Astrocyte (in vitro differentiated cells and primary cell): ENCODE results near the gene CNIH1. TPM values are rescaled to one million over a fixed set of nuclear protein-coding genes. Genes with fewer than 3 reads are reported as not detected.

ENCODE experiments used
- DNase-seq: peaks from one replicate; pipeline ENCODE4 v3.0.0-alpha.2; 2010; ENCODE audit warnings: low read depth
- FAIRE-seq: peaks from 2 replicates; lab custom pipeline; 2011; peaks lifted over from hg19 to GRCh38; lab: Jason Lieb, UNC
- H2AFZ ChIP-seq: 2 replicates; pipeline ENCODE4 v1.6.0; 2012; ENCODE audit warnings: low read depth, low read length, inconsistent platforms
- H3K27ac ChIP-seq: 2 replicates; pipeline ENCODE4 v1.5.1; 2011; ENCODE audit warnings: low read depth, low read length, inconsistent platforms
- H3K27me3 ChIP-seq: 2 replicates; pipeline ENCODE4 v1.6.0; 2011; ENCODE audit warnings: low read length, inconsistent platforms; ENCODE audit not compliant: insufficient read depth
- H3K36me3 ChIP-seq: 2 replicates; pipeline ENCODE4 v1.5.1; 2011; ENCODE audit warnings: low read length, inconsistent platforms; ENCODE audit not compliant: insufficient read depth
- H3K4me1 ChIP-seq: 2 replicates; pipeline ENCODE4 v1.5.1; 2011; ENCODE audit warnings: low read length, inconsistent platforms; ENCODE audit not compliant: insufficient read depth
- H3K4me2 ChIP-seq: 2 replicates; pipeline ENCODE4 v1.6.0; 2012; ENCODE audit warnings: low read length, inconsistent platforms
- H3K4me3 ChIP-seq: 2 replicates; pipeline ENCODE4 v1.5.1; 2011; ENCODE audit warnings: low read depth, mild to moderate bottlenecking, low read length, inconsistent platforms; ENCODE audit not compliant: insufficient read depth
- H3K79me2 ChIP-seq: 2 replicates; pipeline ENCODE4 v1.6.0; 2012; ENCODE audit warnings: mild to moderate bottlenecking, low read length, inconsistent platforms; ENCODE audit not compliant: insufficient read depth
- H3K9ac ChIP-seq: 2 replicates; pipeline ENCODE4 v1.6.0; 2012; ENCODE audit warnings: mild to moderate bottlenecking, low read length, inconsistent platforms
- H3K9me3 ChIP-seq: 2 replicates; pipeline ENCODE4 v1.5.1; 2012; ENCODE audit warnings: low read depth, mild to moderate bottlenecking, low read length, inconsistent platforms; ENCODE audit not compliant: insufficient read depth
- H4K20me1 ChIP-seq: 2 replicates; pipeline ENCODE4 v1.6.0; 2012; ENCODE audit warnings: low read length, inconsistent platforms; ENCODE audit not compliant: insufficient read depth
- H3K27ac Mint-ChIP-seq: one replicate; pipeline ENCODE4 v1.8.0; 2021; ENCODE audit warnings: mild to moderate bottlenecking, mixed read lengths; ENCODE audit not compliant: unreplicated experiment
- H3K27me3 Mint-ChIP-seq: one replicate; pipeline ENCODE4 v1.8.0; 2021; ENCODE audit warnings: low read depth, mixed read lengths; ENCODE audit not compliant: unreplicated experiment
- H3K36me3 Mint-ChIP-seq: one replicate; pipeline ENCODE4 v1.8.0; 2021; ENCODE audit warnings: low read depth, mixed read lengths; ENCODE audit not compliant: unreplicated experiment
- H3K4me1 Mint-ChIP-seq: one replicate; pipeline ENCODE4 v1.8.0; 2021; ENCODE audit warnings: low read depth, mixed read lengths; ENCODE audit not compliant: unreplicated experiment
- H3K4me3 Mint-ChIP-seq: one replicate; pipeline ENCODE4 v1.8.0; 2021; ENCODE audit warnings: mild to moderate bottlenecking, moderate library complexity, mixed read lengths; ENCODE audit not compliant: unreplicated experiment
- H3K9me3 Mint-ChIP-seq: one replicate; pipeline ENCODE4 v1.8.0; 2021; ENCODE audit warnings: mild to moderate bottlenecking, mixed read lengths; ENCODE audit not compliant: unreplicated experiment
- CTCF ChIP-seq: IDR thresholded peaks from 2 replicates; pipeline ENCODE4 v1.5.1; 2011; ENCODE audit warnings: low read depth, mild to moderate bottlenecking, inconsistent platforms, low read length, moderate library complexity; ENCODE audit not compliant: insufficient read depth
- EZH2 ChIP-seq: IDR thresholded peaks from 2 replicates; pipeline ENCODE4 v1.6.1; 2012; ENCODE audit warnings: mild to moderate bottlenecking, low read length, inconsistent platforms; ENCODE audit not compliant: insufficient read depth
- total RNA-seq: library from RNA; stranded (reverse); gene quantifications from 2 replicates; pipeline ENCODE4 v1.2.1, GENCODE V29; 2021

CNIH1 gene
- total RNA-seq, 1 donor from 2014 or later: 148 TPM

- H3K27me3 ChIP-seq: no peaks in the 10 kb centered on the region
- H2AFZ ChIP-seq: no peak overlapping the region
- FAIRE-seq (no peak), DNase-seq (no peak)
- no peak overlapping the region for H3K4me3 ChIP-seq
- Mint-ChIP-seq H3K4me1 (peaks cover 42% of the 10 kb centered on the region), H3K36me3 (peaks cover 12% of the 10 kb centered on the region), H3K27me3 (no peaks in the 10 kb centered on the region), H3K4me3 (peak overlapping the region; percentile 97), H3K27ac (peak overlapping the region; percentile 27), H3K9me3 (no peaks in the 10 kb centered on the region)
- H3K4me2 ChIP-seq: peak overlapping the region; percentile 49
- H3K27ac ChIP-seq: no peak overlapping the region
- H3K9me3 ChIP-seq: no peaks in the 10 kb centered on the region
- peaks cover 42% of the 10 kb centered on the region for H4K20me1 ChIP-seq
- TF ChIP-seq EZH2 (no peak), CTCF (no peak)
- H3K36me3 ChIP-seq: peaks cover 8% of the 10 kb centered on the region
- H3K4me1 ChIP-seq: peaks cover 18% of the 10 kb centered on the region
- H3K79me2 ChIP-seq: peaks cover 77% of the 10 kb centered on the region
- H3K9ac ChIP-seq: no peak overlapping the region
Measured at GRCh38 chr14:54486685-54487084, 45.5 kb upstream of the CNIH1 start.

DNA sequence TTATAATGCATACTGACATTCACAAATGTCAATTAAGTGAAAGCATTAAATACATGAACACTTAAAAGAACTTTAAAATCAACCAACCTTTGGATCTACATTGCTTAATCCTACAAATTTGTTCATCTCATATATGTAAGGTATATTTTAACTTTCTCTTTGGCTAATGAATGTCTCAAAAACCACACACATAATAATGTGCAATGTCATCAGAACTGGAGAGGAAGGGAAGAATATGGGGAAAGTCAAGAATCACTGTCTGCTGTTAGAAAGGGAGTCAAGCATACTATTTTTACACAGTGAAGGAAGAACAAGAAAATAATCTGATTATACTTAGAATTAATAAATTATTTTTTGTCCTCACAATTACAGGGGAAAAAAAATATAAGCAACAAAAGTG is 42.7 kb upstream of the CNIH1 start:
- Mint-ChIP-seq H3K27ac (peak overlapping the region; percentile 19), H3K4me1 (peaks cover 40% of the 10 kb centered on the region), H3K36me3 (peaks cover 12% of the 10 kb centered on the region), H3K27me3 (no peaks in the 10 kb centered on the region), H3K9me3 (no peaks in the 10 kb centered on the region), H3K4me3 (peak overlapping the region; percentile 28)
- no peak overlapping the region for H3K27ac ChIP-seq
- no peaks in the 10 kb centered on the region for H3K27me3 ChIP-seq
- peak; percentile 5 for FAIRE-seq
- H3K4me3 ChIP-seq: no peak overlapping the region
- no peaks in the 10 kb centered on the region for H3K9me3 ChIP-seq
- H3K4me1 ChIP-seq: peaks cover 19% of the 10 kb centered on the region
- DNase-seq: no peak
- no peak overlapping the region for H3K4me2 ChIP-seq
- H2AFZ ChIP-seq: no peak overlapping the region
- TF ChIP-seq EZH2 (no peak), CTCF (no peak)
- H3K36me3 ChIP-seq: peaks cover 14% of the 10 kb centered on the region
- H4K20me1 ChIP-seq: peaks cover 46% of the 10 kb centered on the region
- peaks cover 80% of the 10 kb centered on the region for H3K79me2 ChIP-seq
- H3K9ac ChIP-seq: no peak overlapping the region

GRCh38 chr14:54483073-54483745 is 42.0 kb upstream of the CNIH1 start:
- Mint-ChIP-seq H3K27ac (peak overlapping the region; percentile 19), H3K9me3 (no peaks in the 10 kb centered on the region), H3K4me1 (peaks cover 41% of the 10 kb centered on the region), H3K36me3 (peaks cover 12% of the 10 kb centered on the region), H3K4me3 (peak overlapping the region; percentile 56), H3K27me3 (no peaks in the 10 kb centered on the region)
- DNase-seq (no peak), FAIRE-seq (no peak)
- no peak overlapping the region for H3K27ac ChIP-seq
- H3K4me1 ChIP-seq: peaks cover 19% of the 10 kb centered on the region
- H3K36me3 ChIP-seq: peaks cover 21% of the 10 kb centered on the region
- H3K4me2 ChIP-seq: no peak overlapping the region
- H3K9me3 ChIP-seq: no peaks in the 10 kb centered on the region
- H3K9ac ChIP-seq: no peak overlapping the region
- no peak overlapping the region for H2AFZ ChIP-seq
- H3K27me3 ChIP-seq: no peaks in the 10 kb centered on the region
- TF ChIP-seq CTCF (no peak), EZH2 (no peak)
- H3K4me3 ChIP-seq: no peak overlapping the region
- peaks cover 49% of the 10 kb centered on the region for H4K20me1 ChIP-seq
- peaks cover 78% of the 10 kb centered on the region for H3K79me2 ChIP-seq
